Stimulated activated CD8-positive, alpha-beta memory T cell treated with anti-CD3 and anti-CD28 coated beads, Interleukin-12 subunit alpha, Interleukin-12 subunit beta, amount 100 ng/mL, for 24 hours (primary cell): ENCODE data around the gene AQR.
"Not testable (repeated sequence)": the region's sequence is repeated elsewhere in the genome, so short reads cannot be mapped to it uniquely, and the experiment has no call there.

Experiments used
- DNase-seq: peaks from one replicate; pipeline ENCODE4 v3.0.0-alpha.2; 2020; ENCODE audit errors: extremely low read depth

Gene AQR

DNA sequence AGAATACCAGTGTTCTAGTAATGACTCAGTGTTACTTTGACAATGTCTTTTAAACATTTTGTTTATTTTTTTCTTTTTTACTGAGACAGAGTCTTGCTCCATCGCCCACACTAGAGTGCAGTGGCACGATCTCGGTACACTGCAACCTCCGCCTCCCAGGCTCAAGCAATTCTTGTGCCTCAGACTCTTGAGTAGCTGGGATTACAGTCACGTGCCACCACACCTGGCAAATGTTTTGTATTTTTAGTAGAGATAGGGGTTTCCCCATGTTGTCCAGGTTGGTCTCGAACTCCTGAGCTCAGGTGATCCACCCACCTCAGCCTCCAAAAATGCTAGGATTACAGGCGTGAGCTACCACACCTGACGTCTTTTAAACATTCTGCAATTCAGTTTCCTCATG, 15.7 kb downstream of the AQR start:
- no peak for DNase-seq

DNA sequence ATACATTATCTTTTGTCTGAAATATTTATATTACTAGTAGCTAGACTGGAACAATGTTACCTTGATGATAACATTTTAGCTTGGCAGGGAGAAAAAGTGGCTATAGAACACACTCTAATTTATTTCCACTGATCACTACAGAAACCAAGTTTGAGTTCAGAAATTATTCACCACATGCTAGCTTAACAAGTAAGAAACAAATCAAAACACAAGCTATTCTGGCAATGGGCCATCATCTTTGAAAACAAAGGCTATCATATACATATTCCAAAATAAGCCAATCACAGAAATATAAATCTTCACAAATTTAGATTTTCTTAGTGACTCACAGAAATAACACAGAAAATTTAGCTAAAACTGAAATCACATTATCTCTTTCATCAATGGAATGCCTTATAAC, 17.1 kb downstream of the AQR start:
- no peak for DNase-seq

GRCh38 chr15:34951993-34952392, 17.5 kb downstream of the AQR start:
- no peak for DNase-seq

- DNase-seq, result no peak
Measured at GRCh38 chr15:34944936-34945335, 24.6 kb downstream of the AQR start.

GRCh38 chr15:34943711-34944110, 25.8 kb downstream of the AQR start:
- DNase-seq, result no peak

DNA sequence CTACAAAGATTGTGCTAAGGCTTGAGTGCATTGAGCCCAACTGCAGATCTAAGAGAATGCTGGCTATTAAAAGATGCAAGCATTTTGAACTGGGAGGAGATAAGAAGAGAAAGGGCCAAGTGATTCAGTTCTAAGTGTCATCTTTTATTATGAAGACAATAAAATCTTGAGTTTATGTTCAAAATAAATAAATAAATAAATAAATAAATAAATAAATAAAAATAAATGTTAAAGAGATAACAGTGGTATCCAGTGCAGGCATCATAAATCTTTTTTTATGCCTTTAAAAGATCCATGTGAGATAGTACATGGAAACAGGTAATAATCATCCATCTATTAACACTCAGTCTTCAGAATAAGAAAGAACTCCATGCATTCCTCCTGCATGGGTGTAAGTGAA, 26.3 kb downstream of the AQR start:
- not testable (repeated sequence) for DNase-seq

DNA sequence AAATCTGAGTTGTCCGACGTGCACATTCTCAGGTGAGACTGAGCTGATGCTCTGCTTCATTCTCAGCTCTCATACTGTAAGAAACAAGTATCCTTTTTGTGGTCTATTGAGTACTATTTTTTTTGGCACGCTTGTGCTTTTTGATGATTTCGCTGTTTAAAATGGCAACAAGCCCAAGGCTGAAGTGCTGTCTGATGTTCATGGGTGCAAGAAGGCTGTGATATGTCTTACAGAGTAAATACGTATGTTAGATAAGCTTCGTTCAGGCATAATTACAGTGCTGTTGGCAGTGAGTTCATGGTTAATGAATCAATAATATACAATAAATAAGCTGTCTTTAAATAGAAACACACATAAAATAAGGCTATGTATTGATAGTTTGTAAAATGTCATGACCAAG, 27.2 kb downstream of the AQR start:
- no peak for DNase-seq

DNA sequence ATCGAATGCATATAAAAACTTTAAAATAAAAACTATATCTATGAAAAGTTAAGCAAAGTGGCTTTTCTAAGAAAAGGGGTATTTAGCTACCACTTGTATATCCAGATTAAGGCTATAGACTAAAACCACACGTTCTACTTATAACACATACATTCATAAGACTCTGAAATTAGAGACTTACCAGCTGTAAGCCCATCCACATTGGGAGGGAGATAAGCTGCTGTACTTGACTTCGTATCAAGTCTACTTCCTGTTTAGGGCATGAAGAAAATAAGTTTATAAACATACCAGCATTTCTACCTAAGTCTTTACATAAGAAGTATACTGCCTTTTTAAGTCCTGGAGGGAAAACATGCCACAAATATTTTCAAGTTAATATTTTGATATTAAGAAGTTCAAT, 27.7 kb downstream of the AQR start:
- no peak for DNase-seq

- no peak for DNase-seq
Measured at GRCh38 chr15:34941185-34941698, 28.3 kb downstream of the AQR start.

GRCh38 chr15:34933432-34933975, 36.0 kb downstream of the AQR start:
- no peak for DNase-seq

DNA sequence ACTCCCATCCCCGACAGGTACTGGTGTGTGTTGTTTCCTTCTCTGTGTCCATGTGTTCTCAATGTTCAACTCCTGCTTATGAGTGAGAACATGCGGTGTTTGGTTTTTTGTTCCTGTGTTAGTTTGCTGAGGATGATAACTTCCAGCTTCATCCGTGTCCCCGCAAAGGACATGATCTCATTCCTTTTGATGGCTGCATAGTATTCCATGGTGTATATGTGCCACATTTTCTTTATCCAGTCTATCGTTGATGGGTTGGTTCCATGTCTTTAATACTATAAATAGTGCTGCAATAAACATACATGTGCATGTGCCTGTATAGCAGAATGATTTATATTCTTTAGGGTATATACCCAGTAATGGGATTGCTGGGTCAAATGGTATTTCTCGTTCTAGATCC, 41.2 kb downstream of the AQR start:
- DNase-seq, result not testable (repeated sequence)

DNA sequence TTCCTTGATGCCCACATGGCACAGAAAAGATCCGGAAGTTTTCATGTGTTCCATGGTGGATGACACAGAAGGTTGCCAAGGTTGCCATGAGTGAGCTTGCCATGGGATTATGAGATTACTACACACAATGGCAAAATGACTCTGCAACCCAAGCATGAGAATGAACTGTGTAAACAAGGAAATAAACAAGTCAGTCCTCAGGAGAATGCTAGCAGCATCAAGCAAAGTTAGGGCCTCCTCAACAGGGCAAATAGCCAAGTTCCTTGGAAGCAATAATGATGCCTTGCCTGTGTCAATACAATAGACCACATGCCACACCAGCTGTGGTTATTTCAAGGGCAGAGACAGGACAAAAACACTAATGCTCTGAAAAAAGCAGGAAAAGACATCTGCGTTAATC, 41.8 kb downstream of the AQR start:
- no peak for DNase-seq

GRCh38 chr15:34914317-34914716, 55.2 kb downstream of the AQR start:
- no peak for DNase-seq

DNA sequence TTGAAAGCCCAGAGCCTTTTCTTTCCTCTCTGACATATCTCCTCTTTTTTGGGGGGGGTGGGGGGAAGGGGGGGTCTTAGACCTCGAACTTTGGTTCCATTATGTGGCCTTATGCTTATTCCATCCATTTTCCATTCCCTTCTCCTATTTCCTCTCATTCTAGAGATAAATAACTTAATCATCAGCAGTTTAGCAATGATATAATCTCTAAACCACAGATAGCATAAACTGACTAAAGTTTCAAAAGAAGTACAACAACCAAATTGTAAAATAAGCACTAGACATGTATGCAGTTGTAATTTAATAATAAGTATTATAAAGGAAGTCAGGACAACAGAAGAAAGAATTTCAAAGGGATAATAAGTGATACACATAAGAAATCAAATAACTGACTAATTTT, 64.5 kb downstream of the AQR start:
- DNase-seq, result no peak

- no peak for DNase-seq
Measured at GRCh38 chr15:34904527-34904926, 65.0 kb downstream of the AQR start.

GRCh38 chr15:34900748-34901147, 68.8 kb downstream of the AQR start:
- DNase-seq, result no peak

DNA sequence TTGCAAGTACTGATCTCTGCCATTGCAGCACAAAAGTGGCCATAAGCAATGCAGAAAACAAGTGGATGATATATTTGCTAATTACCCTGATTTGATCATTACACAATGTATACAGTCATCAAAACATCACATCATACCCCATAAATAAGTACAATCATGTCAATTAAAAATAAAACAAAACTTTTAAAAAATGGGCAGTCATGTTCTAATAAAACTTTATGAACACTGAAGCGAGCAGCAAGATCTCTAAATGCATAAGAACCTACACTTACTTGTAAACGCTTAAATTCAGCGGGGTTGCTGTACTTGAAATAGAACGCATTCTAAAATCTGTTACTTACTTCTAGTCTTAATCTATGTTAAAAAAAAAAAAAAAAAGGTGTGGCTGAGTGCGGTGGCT, 73.4 kb downstream of the AQR start:
- DNase-seq, result no peak

GRCh38 chr15:34893967-34894366, 75.6 kb downstream of the AQR start:
- no peak for DNase-seq

GRCh38 chr15:34892963-34893591, 76.5 kb downstream of the AQR start:
- DNase-seq, result no peak

GRCh38 chr15:34890424-34890823, 79.1 kb downstream of the AQR start:
- no peak for DNase-seq

- DNase-seq, result no peak
Measured at GRCh38 chr15:34889476-34889875, 80.1 kb downstream of the AQR start.

GRCh38 chr15:34886134-34886533, 83.4 kb downstream of the AQR start:
- DNase-seq, result no peak

DNA sequence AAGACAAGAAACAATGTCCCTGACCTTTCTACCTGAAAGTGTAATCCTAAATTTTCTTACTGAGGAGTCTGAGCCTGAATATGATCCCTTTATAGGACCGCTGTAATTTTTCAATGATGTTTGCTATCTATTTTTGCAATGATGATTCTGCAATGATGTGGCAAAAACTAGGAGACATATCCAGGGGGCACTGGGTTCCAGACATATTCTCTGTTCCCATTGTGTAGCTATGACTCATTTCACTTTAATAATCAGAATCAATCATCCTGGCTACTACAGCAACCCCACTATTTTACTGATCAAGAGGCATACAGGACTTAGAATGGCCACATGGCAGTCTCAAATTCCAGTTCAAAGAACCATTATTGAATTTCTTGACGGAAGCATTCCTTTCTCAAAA, 85.9 kb downstream of the AQR start:
- DNase-seq, result no peak

GRCh38 chr15:34883042-34883441, 86.5 kb downstream of the AQR start:
- DNase-seq, result no peak
